Neural crest cell (in vitro differentiated cells): ENCODE results near the gene KLF1. TPM values are rescaled to one million over a fixed set of nuclear protein-coding genes. Genes with fewer than 3 reads are reported as not detected.
"Not testable (repeated sequence)": the region's sequence is repeated elsewhere in the genome, so short reads cannot be mapped to it uniquely, and the experiment has no call there.

Experiments
- DNase-seq: peaks from one replicate; pipeline ENCODE4 v3.0.0; 2021; ENCODE audit warnings: low read depth, mixed read lengths, low spot score
- H3K27ac Mint-ChIP-seq: one replicate; pipeline ENCODE4 v1.8.0; 2021; ENCODE audit warnings: mild to moderate bottlenecking, mixed read lengths; ENCODE audit not compliant: unreplicated experiment
- H3K27me3 Mint-ChIP-seq: 2 replicates; pipeline ENCODE4 v1.8.0; 2021; ENCODE audit warnings: low read depth, mild to moderate bottlenecking, mixed read lengths
- H3K36me3 Mint-ChIP-seq: 2 replicates; pipeline ENCODE4 v1.8.0; 2021; ENCODE audit warnings: low read depth, mild to moderate bottlenecking, mixed read lengths
- H3K4me1 Mint-ChIP-seq: 2 replicates; pipeline ENCODE4 v1.8.0; 2021; ENCODE audit warnings: mixed read lengths
- H3K4me3 Mint-ChIP-seq: one replicate; pipeline ENCODE4 v1.8.0; 2021; ENCODE audit warnings: mild to moderate bottlenecking, mixed read lengths
- H3K9me3 Mint-ChIP-seq: 2 replicates; pipeline ENCODE4 v1.8.0; 2021; ENCODE audit warnings: mixed read lengths
- CTCF ChIP-seq: fragments of 200-600 bp; sonication (generic); conservative IDR thresholded peaks from 2 replicates; pipeline ENCODE4 v1.5.0; 2021; ENCODE audit warnings: antibody characterized with exemption, mild to moderate bottlenecking
- total RNA-seq: library from RNA; stranded (reverse); gene quantifications from 2 replicates; pipeline ENCODE4 v1.2.1, GENCODE V29; 2021

The KLF1 gene
- total RNA-seq, 1 donor from 2014 or later: not detected

- Mint-ChIP-seq H3K36me3 (peaks cover 3% of the 10 kb centered on the region), H3K27ac (no peak overlapping the region), H3K4me1 (peaks cover 9% of the 10 kb centered on the region), H3K4me3 (peak overlapping the region; percentile 19), H3K9me3 (no peaks in the 10 kb centered on the region), H3K27me3 (no peaks in the 10 kb centered on the region)
- no peak for DNase-seq
- no peak for TF ChIP-seq CTCF
These were observed 22.9 kb downstream of the KLF1 start for GRCh38 chr19:12864143-12864542.

GRCh38 chr19:12859546-12859945 is 27.5 kb downstream of the KLF1 start:
- Mint-ChIP-seq H3K9me3 (no peaks in the 10 kb centered on the region), H3K4me1 (no peaks in the 10 kb centered on the region), H3K4me3 (no peak overlapping the region), H3K27ac (no peak overlapping the region), H3K27me3 (no peaks in the 10 kb centered on the region), H3K36me3 (peaks cover 3% of the 10 kb centered on the region)
- DNase-seq: no peak
- TF ChIP-seq CTCF: no peak

- TF ChIP-seq CTCF: no peak
- no peaks in the 10 kb centered on the region for H3K9me3 Mint-ChIP-seq
- H3K27ac Mint-ChIP-seq: no peak overlapping the region
- no peaks in the 10 kb centered on the region for H3K27me3 Mint-ChIP-seq
- no peaks in the 10 kb centered on the region for H3K4me1 Mint-ChIP-seq
- H3K36me3 Mint-ChIP-seq: peaks cover 4% of the 10 kb centered on the region
- H3K4me3 Mint-ChIP-seq: no peak overlapping the region
- no peak for DNase-seq
These were observed 28.7 kb downstream of the KLF1 start for GRCh38 chr19:12858041-12858928.

GRCh38 chr19:12856653-12857052 is 30.3 kb downstream of the KLF1 start:
- no peaks in the 10 kb centered on the region for H3K9me3 Mint-ChIP-seq
- DNase-seq: no peak
- no peak overlapping the region for H3K27ac Mint-ChIP-seq
- H3K4me1 Mint-ChIP-seq: no peaks in the 10 kb centered on the region
- H3K27me3 Mint-ChIP-seq: no peaks in the 10 kb centered on the region
- no peak overlapping the region for H3K4me3 Mint-ChIP-seq
- H3K36me3 Mint-ChIP-seq: peaks cover 4% of the 10 kb centered on the region
- no peak for TF ChIP-seq CTCF

GRCh38 chr19:12847159-12848139 is 39.6 kb downstream of the KLF1 start:
- H3K36me3 Mint-ChIP-seq: no peaks in the 10 kb centered on the region
- H3K9me3 Mint-ChIP-seq: no peaks in the 10 kb centered on the region
- H3K4me3 Mint-ChIP-seq: no peak overlapping the region
- H3K27me3 Mint-ChIP-seq: peaks cover 13% of the 10 kb centered on the region
- DNase-seq: peak; percentile 98
- TF ChIP-seq CTCF: peak; percentile 99
- peaks cover 7% of the 10 kb centered on the region for H3K4me1 Mint-ChIP-seq
- no peak overlapping the region for H3K27ac Mint-ChIP-seq

- H3K27me3 Mint-ChIP-seq: peaks cover 17% of the 10 kb centered on the region
- H3K27ac Mint-ChIP-seq, H3K4me3 Mint-ChIP-seq, DNase-seq, H3K36me3 Mint-ChIP-seq, H3K9me3 Mint-ChIP-seq: not testable (repeated sequence)
- peaks cover 11% of the 10 kb centered on the region for H3K4me1 Mint-ChIP-seq
These were observed 40.4 kb downstream of the KLF1 start for GRCh38 chr19:12846613-12847012.
